GM19397 (cell line): Measurements from ENCODE around the gene C5AR1.
"Not testable (repeated sequence)": the region's sequence is repeated elsewhere in the genome, so short reads cannot be mapped to it uniquely, and the experiment has no call there.

ENCODE experiments used
- ATAC-seq: cut with Tn5 transposase; IDR thresholded peaks from one replicate; pipeline ENCODE4 v1.9.1; 2021; ENCODE audit warnings: mild to moderate bottlenecking, moderate library complexity; ENCODE audit not compliant: unreplicated experiment

Gene C5AR1

GRCh38 chr19:47283405-47284059 lies 26.1 kb upstream of the C5AR1 start:
- ATAC-seq, result no peak

GRCh38 chr19:47284324-47284899 lies 25.2 kb upstream of the C5AR1 start:
- no peak for ATAC-seq

DNA sequence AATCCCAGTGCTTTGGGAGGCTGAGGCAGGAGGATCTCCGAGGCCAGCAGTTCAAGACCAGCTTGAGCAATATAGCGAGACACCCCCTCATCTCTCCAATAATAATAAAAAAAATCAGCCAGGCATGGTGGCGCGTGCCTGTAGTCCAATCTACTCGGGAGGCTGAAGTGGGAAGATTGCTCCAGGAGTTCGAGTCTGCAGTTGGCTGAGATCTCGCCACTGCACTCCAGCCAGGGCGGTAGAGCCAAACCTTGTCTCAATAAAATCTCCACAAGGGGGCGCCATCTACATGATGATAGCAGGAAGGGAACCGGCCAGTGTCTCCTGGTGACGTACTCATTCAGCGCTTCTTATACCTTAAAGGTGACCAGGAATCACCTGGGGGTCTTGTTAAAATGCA lies 13.6 kb upstream of the C5AR1 start:
- ATAC-seq, result no peak

- ATAC-seq, result not testable (repeated sequence)
Observed at GRCh38 chr19:47300867-47301266, 8.8 kb upstream of the C5AR1 start.

DNA sequence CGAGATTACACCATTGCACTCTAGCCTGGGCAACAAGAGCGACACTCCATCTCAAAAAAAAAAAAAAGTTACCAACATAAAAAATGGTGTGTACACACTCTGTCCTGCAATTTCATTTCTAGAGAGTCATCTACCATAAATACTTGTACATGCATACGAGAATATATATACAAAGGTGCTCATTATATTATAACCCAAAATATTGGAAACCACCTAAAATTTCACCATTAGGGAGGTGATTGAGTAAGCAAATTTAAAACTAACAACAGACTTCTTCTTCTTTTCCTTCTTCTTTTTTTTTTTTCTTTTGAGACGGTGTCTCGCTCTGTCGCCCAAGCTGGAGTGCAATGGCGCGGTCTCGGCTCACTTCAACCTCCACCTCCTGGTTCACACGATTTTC lies 7.4 kb upstream of the C5AR1 start:
- no peak for ATAC-seq

DNA sequence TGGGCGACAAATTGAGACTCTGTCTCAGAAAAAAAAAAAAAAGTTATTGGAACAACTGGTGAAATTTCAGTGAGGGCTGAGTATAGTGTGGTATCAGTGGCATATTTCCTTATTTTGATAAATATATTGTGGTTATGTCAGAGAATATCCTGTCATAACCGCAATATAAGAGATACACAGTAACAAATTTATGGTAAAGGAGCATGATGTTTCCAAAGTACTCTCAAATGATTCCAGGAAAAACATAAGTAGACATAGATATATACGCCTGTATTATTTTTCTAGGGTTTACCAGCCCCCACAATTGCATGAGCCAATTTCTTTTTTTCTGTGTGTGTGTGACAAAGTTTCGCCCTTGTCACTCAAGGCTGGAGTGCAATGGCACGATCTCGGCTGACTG lies 5.7 kb upstream of the C5AR1 start:
- ATAC-seq, result no peak

DNA sequence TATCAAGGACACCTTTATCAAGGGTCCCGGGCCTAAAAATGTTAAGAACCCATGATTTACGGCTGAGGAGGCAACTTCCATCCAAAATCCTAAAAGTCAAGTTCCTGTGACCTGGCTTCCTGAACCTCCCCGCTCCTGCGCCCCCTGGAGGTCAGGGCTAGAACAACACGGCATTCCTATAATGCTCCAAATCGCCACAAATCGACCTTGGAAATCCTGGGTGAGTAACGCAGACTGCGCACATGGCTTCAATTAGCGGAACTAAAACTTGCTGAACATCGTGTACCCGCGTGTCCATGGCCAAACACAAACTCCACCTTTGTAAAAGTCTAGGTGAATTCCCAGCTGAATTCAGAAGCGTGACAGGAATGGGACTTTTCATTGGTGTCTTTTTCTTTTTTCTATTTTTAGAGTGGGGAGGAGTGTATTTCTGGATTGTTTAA lies 4.3 kb upstream of the C5AR1 start:
- ATAC-seq, result no peak

DNA sequence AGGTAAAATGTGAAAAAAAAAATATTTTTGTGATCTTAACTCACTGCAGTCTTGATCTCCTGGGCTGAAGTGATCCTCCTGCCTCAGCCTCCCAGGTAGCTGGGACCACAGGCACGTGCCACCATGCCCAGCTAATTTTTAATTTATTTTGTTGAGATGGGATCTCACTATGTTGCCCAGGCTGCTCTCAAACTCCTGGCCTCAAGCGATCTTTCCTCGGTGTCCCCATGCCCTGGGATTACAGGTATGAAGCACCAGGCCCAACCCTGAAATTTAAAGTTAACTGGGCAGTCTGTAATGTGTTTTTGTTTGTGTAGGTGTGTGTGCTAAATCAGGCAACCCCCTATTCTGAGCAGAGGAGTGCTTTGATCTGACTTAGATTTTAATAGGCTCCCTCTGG lies 3.4 kb upstream of the C5AR1 start:
- no peak for ATAC-seq

- no peak for ATAC-seq
Observed at GRCh38 chr19:47309038-47309437, 623 bp upstream of the C5AR1 start.

DNA sequence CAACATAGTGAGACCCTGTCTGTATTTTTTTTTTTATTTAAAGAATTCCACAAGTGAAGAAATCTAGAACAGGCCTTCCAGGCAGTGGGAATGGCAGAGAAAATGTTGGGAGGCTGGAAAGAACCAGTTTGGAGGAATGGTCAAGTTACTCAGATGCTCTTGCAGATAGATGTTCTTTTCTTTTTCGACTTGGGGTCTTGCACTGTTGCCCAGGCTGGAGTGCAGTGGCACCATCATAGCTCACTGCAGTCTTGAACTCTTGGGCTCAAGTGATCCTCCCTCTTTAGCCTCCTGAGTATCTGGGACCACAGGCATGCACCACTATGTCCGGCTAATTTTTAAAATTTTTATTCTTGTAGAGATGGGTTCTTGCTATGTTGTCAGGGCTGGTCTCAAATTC lies 662 bp downstream of the C5AR1 start:
- ATAC-seq, result no peak

DNA sequence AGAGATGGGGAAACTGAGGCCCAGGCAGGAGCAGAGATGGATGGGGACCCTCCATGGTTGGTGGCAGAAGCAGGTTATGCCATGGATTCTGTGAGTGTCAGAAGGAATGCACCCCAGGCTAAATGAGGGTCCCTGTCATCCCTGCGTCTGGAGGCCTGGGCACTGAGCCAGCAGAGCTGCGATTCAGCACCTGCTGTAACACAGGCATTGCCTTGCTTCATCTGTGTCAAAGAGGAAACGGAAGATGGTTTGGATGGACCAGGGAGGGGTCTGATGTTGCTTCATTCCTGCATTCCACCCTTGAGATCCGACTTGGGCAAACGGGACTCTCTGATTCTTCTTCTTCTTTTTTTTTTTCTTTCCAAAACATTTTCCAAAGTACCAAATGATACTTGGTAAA lies 1.2 kb downstream of the C5AR1 start:
- ATAC-seq, result no peak

DNA sequence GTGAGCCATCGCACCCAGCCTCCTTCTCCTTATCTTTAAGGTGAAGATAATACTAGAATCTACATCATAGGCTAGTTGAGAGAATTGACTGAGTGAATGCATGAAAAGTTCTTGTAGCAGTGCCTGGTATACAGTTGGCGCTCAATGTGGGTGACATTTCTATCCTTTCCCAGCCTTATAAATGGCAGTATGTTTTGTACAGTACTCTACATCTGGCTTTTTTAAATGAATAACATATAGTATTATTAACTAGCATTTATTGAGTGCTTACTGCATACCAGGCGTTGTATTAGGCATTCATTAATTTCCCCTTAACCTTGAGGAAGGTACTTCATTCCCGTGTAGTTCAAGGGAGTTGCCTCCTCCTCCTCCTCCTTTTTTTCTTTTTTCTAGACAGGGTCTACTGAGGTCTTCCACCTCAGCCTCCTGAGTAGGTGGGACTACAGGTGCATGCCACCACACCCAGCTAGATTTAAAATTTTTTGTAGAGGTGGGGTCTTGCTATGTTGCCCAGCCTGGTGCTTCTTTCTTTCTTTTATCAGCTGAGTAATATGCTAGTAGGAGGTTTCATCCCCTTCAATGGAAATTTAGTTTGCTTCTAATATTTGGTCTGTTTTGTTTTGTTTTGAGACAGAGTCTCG lies 2.8 kb downstream of the C5AR1 start:
- ATAC-seq, result no peak

- ATAC-seq, result no peak
Observed at GRCh38 chr19:47313754-47314295, 4.2 kb downstream of the C5AR1 start.

- ATAC-seq, result no peak
Observed at GRCh38 chr19:47315125-47315821, 5.6 kb downstream of the C5AR1 start.

- no peak for ATAC-seq
Observed at GRCh38 chr19:47316513-47316912, 6.9 kb downstream of the C5AR1 start.

DNA sequence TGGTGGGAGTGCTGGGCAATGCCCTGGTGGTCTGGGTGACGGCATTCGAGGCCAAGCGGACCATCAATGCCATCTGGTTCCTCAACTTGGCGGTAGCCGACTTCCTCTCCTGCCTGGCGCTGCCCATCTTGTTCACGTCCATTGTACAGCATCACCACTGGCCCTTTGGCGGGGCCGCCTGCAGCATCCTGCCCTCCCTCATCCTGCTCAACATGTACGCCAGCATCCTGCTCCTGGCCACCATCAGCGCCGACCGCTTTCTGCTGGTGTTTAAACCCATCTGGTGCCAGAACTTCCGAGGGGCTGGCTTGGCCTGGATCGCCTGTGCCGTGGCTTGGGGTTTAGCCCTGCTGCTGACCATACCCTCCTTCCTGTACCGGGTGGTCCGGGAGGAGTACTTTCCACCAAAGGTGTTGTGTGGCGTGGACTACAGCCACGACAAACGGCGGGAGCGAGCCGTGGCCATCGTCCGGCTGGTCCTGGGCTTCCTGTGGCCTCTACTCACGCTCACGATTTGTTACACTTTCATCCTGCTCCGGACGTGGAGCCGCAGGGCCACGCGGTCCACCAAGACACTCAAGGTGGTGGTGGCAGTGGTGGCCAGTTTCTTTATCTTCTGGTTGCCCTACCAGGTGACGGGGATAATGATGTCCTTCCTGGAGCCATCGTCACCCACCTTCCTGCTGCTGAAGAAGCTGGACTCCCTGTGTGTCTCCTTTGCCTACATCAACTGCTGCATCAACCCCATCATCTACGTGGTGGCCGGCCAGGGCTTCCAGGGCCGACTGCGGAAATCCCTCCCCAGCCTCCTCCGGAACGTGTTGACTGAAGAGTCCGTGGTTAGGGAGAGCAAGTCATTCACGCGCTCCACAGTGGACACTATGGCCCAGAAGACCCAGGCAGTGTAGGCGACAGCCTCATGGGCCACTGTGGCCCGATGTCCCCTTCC lies 10.5 kb downstream of the C5AR1 start:
- no peak for ATAC-seq

GRCh38 chr19:47321630-47322029 lies 12.0 kb downstream of the C5AR1 start:
- ATAC-seq, result no peak

- ATAC-seq, result no peak
Observed at GRCh38 chr19:47322058-47322457, 12.4 kb downstream of the C5AR1 start.

GRCh38 chr19:47323409-47323808 lies 13.7 kb downstream of the C5AR1 start:
- no peak for ATAC-seq

DNA sequence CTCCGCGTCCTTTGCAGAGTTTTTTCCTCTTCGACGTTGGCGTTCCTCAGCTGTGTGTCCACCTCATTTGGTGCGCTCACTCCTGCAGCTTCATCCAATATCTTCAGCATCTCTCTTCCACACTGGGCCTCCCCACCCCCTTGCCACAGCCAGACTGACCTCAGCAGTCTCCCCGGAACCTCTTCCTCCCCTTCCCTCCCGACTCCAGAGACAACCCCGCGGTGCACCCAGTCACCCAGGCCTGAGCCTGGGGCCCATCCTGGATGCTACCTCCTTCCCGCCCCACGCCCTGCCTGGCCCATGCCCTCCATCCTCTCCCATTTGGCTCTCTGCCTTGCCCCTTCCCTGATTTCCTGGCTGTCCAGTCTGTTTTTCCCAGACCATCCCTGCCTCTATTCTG lies 14.2 kb downstream of the C5AR1 start:
- ATAC-seq, result no peak

- ATAC-seq, result no peak
Observed at GRCh38 chr19:47324502-47324901, 14.8 kb downstream of the C5AR1 start.
